Activated gamma-delta T cell treated with anti-CD3 and anti-CD28 coated beads, Interleukin-2, amount 50 U/mL, for 16 hours (primary cell): ENCODE results near the gene SP3.
"Not testable (repeated sequence)": the region's sequence is repeated elsewhere in the genome, so short reads cannot be mapped to it uniquely, and the experiment has no call there.

Experiments
- DNase-seq: peaks from one replicate; pipeline ENCODE4 v3.0.0-alpha.2; 2020; ENCODE audit warnings: low read depth

SP3 gene

DNA sequence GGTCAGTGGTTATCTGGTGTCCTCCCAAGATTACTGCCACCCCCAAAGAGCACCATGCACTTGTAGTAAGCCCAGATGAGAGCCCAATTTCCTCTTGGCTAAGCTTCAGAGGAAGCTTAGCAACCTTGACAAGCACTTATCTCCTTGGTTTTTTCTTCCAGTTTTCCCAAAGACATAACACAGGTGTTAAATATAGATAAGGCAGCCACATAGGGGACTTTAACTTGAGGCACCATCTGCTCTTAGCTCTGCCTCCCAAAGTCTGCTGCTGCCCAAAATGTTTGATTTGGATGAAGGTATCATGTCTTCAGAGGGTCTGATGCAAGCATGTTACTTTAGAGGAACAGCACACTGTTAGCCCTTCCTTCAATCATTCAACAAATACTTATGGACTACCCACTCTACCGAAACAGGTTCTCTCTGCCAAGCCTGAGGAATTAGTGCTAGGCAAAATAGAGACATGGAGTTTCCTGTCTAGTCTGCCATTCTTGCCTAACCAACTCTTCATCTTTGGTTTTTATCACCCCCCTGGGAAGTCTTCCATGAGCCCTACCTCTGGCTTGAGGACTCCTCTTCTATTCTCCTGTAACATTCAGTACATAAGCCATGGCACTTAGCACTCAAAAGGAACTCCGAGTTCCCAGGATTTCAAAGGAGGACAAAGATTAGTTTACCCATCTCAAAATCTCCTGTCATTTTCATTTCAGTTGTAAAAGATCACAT, 73.7 kb downstream of the SP3 start:
- DNase-seq: no peak

GRCh38 chr2:173889464-173889863, 75.7 kb downstream of the SP3 start:
- DNase-seq: not testable (repeated sequence)

DNA sequence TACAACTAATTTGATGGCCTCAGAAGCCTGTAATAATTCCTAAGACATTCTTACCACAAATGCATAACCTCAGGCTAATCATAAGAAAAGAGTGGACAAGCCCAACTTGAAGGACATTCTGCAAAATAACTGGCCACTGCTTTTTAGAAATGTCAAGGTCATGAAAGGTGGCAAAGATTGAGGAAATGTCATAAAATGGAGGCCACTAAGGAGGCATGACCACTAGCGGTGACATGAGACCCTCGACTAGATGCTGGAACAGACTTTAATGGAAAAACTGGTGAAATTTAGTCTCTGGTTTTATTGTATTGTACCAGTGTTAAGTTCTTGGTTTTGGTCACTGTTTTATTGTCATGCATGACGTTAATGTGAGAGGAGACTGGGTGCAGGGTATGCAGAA, 78.6 kb downstream of the SP3 start:
- no peak for DNase-seq

DNA sequence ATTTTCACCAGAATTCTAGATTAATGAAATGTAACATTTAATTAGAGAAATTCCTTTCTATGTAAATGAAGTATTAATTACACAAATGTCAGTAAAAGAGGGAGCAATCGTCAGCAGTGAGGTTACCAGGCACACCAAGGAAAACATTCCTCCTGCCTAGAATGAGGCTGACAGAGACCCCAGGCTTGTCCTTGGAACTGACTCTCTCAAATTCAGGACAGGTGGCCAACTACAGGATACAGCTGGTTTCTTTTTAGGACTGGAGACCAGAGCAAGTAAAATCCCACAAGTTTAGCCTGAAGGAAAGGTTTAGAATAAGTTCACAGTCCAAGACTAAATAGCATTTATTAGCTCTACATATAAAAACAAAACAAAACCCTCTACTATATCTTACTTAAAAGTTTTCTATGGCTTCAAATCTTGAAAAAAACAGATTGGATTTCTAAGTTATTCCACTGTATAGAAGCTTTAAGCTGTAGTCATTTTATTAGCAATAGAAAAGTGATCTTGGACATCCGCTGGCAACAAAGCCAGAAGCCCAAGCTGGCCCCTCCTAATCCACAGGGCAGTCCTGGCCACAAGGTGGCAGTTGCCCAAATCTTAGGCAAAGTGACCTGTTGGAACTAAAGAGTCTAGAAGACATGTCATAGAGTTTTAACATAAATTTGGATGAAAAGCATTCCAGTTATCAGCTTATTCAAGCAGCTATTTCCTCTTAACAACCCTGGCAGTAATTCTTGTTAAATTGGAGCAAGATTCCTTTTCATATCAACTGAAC, 81.0 kb downstream of the SP3 start:
- DNase-seq: peak; percentile 3

DNA sequence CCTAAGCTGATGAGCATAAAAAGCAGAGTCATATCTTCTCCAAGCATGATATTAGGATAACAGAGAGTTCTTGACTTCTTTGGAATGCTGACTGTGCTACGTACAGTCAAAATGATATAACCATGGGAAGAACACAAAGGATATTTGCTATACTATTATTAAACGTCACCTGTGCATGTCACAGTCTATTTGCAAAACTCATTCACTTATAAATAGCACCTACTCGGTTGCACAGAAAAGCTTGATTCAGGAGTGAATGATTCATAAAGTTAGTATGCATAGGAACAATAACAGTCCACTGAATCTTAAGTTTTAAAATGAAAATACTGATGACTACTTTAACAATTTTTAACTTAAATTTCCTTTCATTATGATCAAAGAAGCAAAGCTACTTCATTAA, 83.3 kb downstream of the SP3 start:
- no peak for DNase-seq

- DNase-seq: no peak
These were observed 83.7 kb downstream of the SP3 start for GRCh38 chr2:173881461-173881860.

DNA sequence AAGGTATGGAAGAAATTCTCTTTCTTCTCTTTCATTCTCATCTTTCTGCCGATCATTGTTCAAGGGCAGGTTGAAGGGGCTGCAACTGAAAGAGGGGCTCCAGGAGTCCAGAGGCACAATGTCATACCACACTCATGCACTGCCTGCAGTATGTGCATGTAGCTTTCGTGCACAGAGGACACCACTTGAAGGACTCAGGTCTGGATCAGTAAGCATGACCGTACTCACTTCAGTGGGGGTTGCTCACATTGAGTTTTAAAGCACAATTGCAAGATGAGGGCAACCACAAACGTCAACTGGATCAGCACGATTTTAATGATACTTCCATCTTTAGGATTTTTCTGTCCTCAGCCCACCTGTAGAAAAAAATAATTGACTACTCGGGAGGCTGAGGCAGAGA, 84.6 kb downstream of the SP3 start:
- no peak for DNase-seq

DNA sequence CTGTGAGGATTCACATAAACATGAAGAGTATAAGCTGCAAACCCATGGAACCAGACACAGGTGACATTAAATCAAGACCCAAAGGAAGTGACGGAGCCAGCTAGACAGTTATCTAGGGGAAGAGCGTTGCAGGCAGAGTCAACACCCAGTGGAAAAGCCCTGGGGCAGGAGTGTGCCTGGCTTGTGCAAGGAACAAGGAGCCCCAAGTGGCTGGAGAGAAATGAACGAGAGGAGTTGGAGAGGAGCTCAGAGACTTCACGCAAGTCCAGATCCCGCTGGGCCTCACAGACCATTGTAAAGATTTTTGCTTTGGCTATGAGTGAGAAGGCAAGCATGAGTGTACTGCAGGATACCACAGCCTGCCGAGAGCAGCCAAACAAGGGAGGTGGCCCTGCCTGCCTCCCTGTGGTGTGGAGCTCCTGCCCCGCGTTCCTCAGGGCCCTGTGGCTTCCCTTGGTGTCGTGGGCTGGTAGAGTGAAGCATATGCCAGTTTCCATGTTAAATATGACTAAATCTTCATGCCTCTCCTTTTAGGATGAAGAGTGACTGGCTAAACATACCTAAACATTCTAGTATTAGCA, 88.2 kb downstream of the SP3 start:
- no peak for DNase-seq

DNA sequence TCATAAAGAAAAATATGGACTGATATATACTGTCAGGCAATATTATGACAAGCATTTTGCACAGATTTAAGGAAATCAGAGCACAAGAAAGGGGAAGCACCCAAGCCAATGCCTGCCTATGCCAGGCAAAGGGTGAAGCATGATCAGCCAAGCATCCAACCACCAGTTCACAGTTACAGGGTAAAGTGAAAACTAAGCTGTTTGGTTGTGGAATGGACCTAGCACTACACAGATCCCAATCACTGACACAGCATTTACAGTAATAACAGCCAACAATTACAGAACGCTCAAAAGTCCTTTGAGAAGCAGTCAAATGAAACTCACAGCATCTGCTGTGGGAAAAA, 90.3 kb downstream of the SP3 start:
- DNase-seq: no peak

DNA sequence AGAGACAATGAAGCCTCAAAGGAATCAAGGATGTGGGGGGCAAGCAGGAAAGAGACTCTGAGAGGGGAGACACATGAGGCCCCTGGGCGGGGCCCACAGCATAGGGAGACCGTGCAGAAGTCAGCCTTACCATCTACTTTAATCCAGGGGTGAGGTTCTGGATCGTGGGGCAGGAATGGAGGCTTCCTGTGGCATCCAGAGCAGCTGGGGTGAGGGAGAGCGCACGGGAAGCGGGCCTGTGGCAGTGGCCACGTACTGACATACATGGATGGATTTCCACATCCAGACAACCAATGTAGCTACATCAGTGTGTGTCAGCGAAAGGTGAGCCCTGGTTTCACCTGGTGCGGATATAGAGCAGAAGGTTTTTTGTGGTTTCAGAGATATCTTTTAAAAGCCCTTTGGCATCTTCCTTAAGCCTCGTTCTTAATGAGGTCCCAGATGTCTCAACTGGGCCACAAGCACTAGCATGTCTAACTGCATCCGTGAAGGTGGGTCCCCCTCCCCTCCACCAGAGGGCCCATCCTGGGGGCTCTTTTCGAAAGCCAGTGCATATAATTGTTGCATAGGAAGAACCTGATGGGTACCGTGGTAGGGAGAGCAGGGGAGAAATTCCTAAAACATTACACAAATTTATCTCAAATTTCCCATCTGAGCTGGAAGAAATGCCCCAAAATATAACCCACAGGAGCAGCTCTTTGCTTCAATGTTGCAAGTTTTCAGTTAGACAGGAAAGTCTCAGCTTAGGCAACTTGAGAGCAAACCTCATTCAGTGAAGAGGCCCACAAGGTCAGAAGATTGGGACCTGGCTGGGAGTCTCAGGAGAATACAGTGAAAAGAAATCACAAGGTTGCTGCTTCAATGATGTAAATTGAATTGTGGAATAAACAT, 90.9 kb downstream of the SP3 start:
- no peak for DNase-seq

DNA sequence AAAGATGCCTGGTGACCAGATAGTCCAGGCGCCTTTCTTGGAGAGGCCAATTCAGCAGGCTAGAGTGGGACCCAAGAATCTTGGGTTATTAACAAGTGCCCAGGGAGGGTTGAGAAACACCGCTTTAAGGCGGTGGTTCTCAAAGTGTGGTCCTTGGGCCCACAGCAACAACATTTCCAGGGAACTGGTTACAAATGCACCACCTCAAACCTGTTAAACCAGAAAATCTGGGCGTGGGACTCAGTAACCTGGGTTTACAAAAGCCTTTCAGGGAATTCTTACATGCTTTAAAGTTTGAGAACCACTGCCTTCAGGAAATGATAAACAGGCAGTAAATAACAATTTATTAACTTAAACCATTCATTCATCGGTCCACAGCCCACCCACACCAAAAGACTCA, 92.5 kb downstream of the SP3 start:
- DNase-seq: no peak

DNA sequence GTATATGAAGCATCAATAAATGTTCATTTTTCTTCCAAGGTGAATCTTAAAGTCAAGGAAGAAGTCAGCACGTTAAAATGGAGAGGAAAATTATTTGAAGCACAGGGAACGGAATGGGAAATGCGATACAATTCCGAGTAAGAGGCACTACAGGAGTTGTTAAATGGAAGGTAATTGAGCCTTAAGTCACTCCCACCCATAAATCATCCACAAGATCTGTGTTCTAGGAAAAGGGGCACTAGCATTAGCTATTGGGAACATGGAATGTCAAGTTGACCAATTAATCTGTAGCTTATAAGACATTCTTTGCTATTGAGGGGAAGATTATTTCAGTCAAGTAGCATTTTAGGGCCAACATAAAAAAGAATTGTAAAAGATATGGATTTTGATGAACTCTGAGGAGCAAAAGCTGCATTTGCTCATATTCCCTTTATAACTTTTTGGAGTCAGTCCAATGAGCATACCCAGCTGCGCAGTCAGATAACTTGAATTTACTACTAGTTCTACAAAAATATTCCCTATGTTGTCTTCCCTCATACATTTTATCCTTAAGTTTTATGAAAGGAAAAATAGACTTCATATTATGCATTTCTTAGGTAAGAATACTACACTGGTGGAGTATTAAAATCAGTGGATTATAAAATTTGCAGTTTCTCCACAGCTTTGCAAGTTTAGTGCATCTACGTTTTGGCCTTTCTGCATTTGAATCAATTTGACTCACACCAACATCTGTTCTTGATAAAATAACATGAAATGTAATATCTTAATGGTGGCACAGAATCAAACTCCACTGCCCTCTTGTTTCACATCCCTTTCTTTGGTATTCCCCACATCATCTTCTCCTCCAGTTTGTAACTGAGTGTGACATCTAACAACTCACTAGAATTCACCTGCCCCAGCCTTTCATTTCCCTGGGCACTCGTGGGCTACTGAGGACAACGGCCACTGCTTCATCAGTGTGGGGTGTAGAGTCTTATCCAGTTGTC, 95.6 kb downstream of the SP3 start:
- no peak for DNase-seq

DNA sequence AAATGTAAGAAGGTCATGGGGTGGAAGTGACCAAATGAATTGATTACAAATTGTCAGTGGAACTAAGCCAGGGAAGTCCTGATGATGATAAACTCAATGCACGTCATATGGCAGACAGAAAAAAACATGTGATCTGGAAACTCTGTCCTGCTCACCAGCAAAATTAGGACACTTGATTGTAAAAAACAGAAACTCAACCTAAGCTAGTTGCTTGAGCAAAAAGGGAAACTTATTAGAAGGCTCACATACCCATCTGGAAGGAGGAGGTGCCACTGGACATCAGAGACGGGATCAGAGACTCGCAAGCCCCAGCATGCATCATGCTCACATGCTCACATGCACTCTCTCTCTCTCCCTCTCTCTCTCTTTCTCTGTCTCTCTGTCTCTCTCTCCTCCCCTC, 96.8 kb downstream of the SP3 start:
- DNase-seq: no peak

DNA sequence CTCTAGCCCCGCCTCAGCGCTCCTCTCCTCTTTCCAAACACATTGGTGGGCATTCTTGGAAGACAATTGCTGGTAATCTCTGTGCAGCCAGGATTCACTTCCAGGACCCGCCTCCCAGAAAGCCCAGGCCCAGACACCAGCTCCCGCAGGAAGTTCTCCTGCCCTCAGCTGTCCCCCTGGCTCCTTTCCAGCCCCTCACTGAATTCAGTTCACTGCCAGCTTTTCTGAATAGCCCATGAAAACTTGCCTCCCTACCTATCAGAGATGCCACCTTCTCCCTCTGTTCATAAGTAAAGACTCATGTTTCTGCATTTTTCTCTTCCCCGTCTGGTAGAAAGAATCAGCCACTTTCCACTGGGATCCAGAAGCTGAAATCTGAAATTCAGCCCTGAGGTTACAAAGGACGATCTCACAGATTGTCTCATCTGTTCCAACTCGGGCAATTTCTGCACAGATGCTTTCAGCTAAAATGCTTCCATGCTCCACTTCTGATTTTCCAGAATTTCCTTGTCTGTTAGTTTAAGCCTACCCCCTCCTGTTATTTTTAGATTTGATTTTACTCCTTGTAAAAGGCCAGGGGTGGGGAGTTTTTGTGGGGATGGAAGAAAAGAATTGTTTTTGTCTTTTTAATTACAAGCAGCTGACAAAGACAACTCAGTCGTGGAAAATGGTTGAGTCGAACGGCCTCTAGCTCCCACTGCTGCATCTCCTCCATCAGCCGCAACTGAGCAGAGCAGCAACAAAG, 98.1 kb downstream of the SP3 start:
- no peak for DNase-seq

GRCh38 chr2:173865971-173866873, 99.0 kb downstream of the SP3 start:
- DNase-seq: no peak

GRCh38 chr2:173862612-173863217, 102.5 kb downstream of the SP3 start:
- no peak for DNase-seq

DNA sequence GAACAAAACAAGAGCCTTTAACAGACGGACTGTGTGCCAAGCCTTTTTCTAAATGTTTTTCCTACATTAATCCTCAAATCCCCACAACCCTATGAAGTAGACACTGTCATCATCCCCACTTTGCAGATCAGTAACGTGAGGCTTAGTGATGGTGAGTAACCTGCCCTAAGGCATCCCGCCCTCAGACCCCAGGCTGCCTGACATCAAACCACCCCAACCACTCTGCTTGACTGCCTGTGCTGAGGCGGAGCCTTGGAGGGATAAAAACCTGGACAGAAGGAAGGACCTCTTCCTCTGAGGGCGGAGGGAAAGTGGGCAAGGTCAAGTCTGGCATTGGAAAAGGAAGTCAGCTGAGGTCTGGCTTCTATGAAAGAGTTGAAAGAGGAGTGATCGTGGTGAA, 104.6 kb downstream of the SP3 start:
- DNase-seq: no peak

GRCh38 chr2:173860082-173860481, 105.1 kb downstream of the SP3 start:
- no peak for DNase-seq

GRCh38 chr2:173858291-173858731, 106.9 kb downstream of the SP3 start:
- DNase-seq: no peak
